ENCODE results near the gene LRFN5. TPM values are rescaled to one million over a fixed set of nuclear protein-coding genes. Genes with fewer than 3 reads are reported as not detected.
"Not testable (repeated sequence)": the region's sequence is repeated elsewhere in the genome, so short reads cannot be mapped to it uniquely, and the experiment has no call there.

Gene LRFN5
- total and polyA plus RNA-seq, 7 experiments from 2014 or later = not detected

DNA sequence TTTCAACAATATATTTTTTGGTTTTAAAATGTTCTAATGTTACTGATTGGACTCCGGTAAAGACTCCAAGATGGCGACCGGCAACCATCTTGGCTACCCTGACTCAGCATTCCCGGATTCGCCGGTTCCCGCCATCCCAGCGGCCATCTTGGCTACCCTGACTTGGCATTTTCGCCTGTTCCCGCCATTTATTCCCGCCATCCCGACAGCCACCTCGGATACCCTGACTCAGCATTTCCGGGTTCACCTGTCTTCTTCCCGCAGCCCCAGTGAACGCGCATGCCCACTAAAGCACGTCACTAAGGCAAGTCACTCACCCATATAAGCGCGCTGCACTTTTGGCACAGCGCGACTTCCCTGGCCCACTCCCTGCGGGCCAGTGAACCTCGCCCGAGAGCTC, 9.0 kb upstream of the LRFN5 start:
- intact Hi-C loops (cut with micrococcal nuclease) = no loop called here

DNA sequence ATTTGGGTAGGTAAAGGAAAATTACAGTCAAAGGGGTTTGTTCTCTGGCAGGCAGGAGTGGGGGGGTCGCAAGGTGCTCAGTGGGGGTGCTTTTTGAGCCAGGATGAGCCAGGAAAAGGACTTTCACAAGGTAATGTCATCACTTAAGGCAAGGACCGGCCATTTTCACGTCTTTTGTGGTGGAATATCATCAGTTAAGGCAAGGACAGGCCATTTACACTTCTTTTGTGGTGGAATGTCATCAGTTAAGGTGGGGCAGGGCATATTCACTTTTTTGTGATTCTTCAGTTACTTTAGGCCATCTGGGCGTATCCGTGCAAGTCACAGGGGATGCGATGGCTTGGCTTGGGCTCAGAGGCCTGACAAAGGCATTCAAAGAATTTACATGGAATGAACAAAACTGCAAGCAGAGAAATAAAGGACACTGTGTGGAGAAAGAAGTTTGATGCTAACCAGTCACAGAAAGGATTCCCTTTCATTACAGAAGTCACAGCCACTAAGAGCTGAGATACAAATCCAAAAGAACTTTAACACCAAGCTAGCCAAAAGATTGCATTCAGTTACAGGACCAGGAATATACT, 6.8 kb upstream of the LRFN5 start:
- H3K9me3 Mint-ChIP-seq; POLR2A ChIA-PET; H3K4me1 Mint-ChIP-seq; H3K36me3 Mint-ChIP-seq; H3K36me3 ChIP-seq (ENCODE audit: control insufficient read depth in 2 of 3, insufficient read depth in 3 of 3, low read length in 3 of 3); H3K27ac Mint-ChIP-seq; H3K4me1 ChIP-seq (ENCODE audit: control insufficient read depth in 2 of 2, insufficient read depth in 2 of 2, low read length in 2 of 2); DNase-seq; CTCF ChIA-PET; H3K27ac ChIP-seq (ENCODE audit: low read depth, low read length); H3K27me3 ChIP-seq (ENCODE audit: control insufficient read depth in 2 of 2, insufficient read depth in 2 of 2, low read length in 2 of 2); H3K4me3 ChIP-seq (ENCODE audit: low read length); ATAC-seq; H3K9me3 ChIP-seq (ENCODE audit: control insufficient read depth in 2 of 3, low read length in 3 of 3): not testable (repeated sequence)
- intact Hi-C loops (cut with micrococcal nuclease) = loop anchor here in 1 of 2 donors (10.0 kb wide), 1 partner anchor 1615 kb away; no protein-coding TSS in a partner anchor
- peak overlapping the region in 1 of 10 donors; percentile 17 for H3K4me3 Mint-ChIP-seq
- H3K27me3 Mint-ChIP-seq = peaks cover 17 to 22% (median 18%) of the 10 kb centered on the region in 5 donors

More for the DNA sequence above, 9.0 kb upstream of the LRFN5 start:
- H3K4me1 Mint-ChIP-seq = no peaks in the 10 kb centered on the region
- Histone ChIP-seq H3K36me3 (ENCODE audit: control insufficient read depth in 2 of 3, insufficient read depth in 3 of 3, low read length in 3 of 3) (no peaks in the 10 kb centered on the region), H3K4me1 (ENCODE audit: control insufficient read depth in 2 of 2, insufficient read depth in 2 of 2, low read length in 2 of 2) (no peaks in the 10 kb centered on the region), H3K27me3 (ENCODE audit: control insufficient read depth in 2 of 2, insufficient read depth in 2 of 2, low read length in 2 of 2) (no peaks in the 10 kb centered on the region), H3K9me3 (ENCODE audit: control insufficient read depth in 2 of 3, low read length in 3 of 3) (no peaks in the 10 kb centered on the region), H3K4me3 (ENCODE audit: low read length) (no peak overlapping the region), H3K27ac (ENCODE audit: low read depth, low read length) (no peak overlapping the region)
- H3K36me3 Mint-ChIP-seq = no peaks in the 10 kb centered on the region
- H3K9me3 Mint-ChIP-seq = no peaks in the 10 kb centered on the region
- H3K27me3 Mint-ChIP-seq = peaks cover 2 to 8% (median 4%) of the 10 kb centered on the region in 5 donors
- ChIA-PET POLR2A (no interaction called here), CTCF (no interaction called here)
- H3K27ac Mint-ChIP-seq = no peak overlapping the region
- ATAC-seq = no peak
- peak overlapping the region in 1 of 10 donors; percentile 25 for H3K4me3 Mint-ChIP-seq
- no peak for DNase-seq

DNA sequence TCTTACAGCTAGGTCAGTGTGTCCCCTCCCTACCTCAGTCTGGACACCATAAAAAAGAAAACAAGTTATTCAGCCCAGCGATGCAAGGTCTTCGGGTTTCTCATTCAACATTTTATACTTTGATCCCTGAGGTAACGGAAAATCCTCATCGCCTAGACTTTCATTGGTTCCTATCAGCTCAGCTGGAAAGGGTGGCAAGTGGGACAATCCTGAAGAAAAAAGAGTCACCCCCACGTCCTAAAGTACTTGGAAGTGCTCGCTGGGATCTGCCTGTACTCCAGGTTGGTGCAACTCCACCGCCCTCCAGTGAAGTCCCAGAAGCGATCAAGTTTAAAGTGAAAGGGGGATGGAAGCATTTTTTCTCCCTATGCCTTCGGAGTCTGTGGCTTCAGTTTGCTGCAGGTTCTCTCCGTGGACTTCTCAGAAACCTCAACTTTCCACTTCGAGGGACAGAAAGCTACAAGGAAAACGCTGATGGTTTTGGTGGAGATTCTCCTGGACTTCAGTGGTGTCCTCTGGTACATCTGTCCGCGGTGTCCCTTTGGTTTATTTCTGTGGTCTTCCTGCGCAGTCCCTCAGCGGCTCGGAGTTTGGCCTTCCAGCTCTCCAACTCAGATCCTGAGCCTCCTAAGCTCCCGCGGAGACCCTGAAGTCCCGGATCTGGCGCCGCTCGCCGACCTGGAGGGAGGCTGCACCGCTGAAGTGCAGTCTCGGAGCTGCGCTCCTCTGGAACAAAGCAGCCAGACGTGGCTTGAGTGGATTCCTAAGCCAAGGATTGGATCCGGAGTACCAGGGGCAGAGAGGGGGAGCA, 1.8 kb upstream of the LRFN5 start:
- Histone ChIP-seq H3K4me1 (ENCODE audit: control insufficient read depth in 2 of 2, insufficient read depth in 2 of 2, low read length in 2 of 2) (peaks cover 0 to 19% of the 10 kb centered on the region in 2 donors), H3K27me3 (ENCODE audit: control insufficient read depth in 2 of 2, insufficient read depth in 2 of 2, low read length in 2 of 2) (peaks cover 0 to 13% of the 10 kb centered on the region in 2 donors), H3K36me3 (ENCODE audit: control insufficient read depth in 2 of 3, insufficient read depth in 3 of 3, low read length in 3 of 3) (no peaks in the 10 kb centered on the region), H3K9me3 (ENCODE audit: control insufficient read depth in 2 of 3, low read length in 3 of 3) (no peaks in the 10 kb centered on the region), H3K4me3 (ENCODE audit: low read length) (no peak overlapping the region), H3K27ac (ENCODE audit: low read depth, low read length) (no peak overlapping the region)
- Mint-ChIP-seq H3K9me3 (peaks cover 0 to 3% (median 0%) of the 10 kb centered on the region in 11 donors), H3K36me3 (peaks cover 0 to under 1% (median 0%) of the 10 kb centered on the region in 5 donors), H3K4me3 (peak overlapping the region in 6 of 10 donors; percentile 5 to 77 (median 68)), H3K27me3 (peaks cover 60 to 69% (median 64%) of the 10 kb centered on the region in 5 donors), H3K27ac (no peak overlapping the region), H3K4me1 (peaks cover 10 to 50% (median 39%) of the 10 kb centered on the region in 7 donors)
- ATAC-seq (no peak), DNase-seq (no peak)
- ChIA-PET POLR2A (no interaction called here), CTCF (no interaction called here)
- intact Hi-C loops (cut with micrococcal nuclease) = loop anchor here in 1 of 2 donors (10.0 kb wide), 1 partner anchor 1620 kb away; no protein-coding TSS in a partner anchor

DNA sequence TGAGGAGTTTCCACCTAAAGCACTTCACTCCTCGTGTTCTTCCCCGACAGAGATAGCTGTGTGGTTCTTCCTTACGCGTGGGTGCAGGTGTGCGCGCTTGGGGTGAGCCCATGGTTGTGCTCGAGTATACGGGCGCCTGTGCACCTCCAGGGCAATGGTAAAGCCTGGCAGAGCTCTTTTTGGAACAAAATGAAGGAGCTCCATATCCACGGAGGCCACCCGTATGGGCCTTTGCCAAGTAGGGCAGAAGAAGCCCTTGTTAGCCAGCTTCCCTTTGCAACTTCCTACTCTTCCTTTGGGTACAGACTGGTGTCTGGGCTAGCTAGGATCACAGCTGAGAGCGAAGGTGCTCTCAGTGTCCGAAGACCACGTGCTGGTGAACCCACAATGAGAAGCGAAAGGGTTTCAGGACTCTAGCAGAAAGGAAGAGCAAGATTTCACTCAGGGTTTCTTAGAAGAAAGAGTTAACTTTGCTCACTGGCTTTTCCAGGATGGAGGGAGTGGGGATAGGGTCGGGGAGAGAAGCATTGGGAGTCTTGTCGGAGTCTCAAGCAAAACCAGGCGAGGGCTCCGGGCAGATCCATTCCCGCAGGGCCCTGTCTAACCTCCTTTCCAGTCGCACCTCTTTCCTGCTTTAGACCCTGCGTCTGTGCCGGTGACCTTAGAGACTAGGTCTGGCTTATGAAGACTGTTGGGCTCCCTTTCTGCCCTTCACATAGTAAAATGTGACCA, 960 bp upstream of the LRFN5 start:
- intact Hi-C loops (cut with micrococcal nuclease) = loop anchor here in 1 of 2 donors (10.0 kb wide), 1 partner anchor 1621 kb away; no protein-coding TSS in a partner anchor
- ChIA-PET CTCF (no interaction called here), POLR2A (no interaction called here)
- Mint-ChIP-seq H3K36me3 (peaks cover 0 to 5% (median 0%) of the 10 kb centered on the region in 5 donors), H3K27me3 (peaks cover 65 to 77% (median 69%) of the 10 kb centered on the region in 5 donors), H3K4me1 (peaks cover 10 to 50% (median 39%) of the 10 kb centered on the region in 7 donors), H3K27ac (peak overlapping the region in 1 of 9 donors; percentile 74), H3K9me3 (peaks cover 0 to 3% (median 0%) of the 10 kb centered on the region in 11 donors), H3K4me3 (peak overlapping the region; percentile 43 to 82 (median 70))
- H3K9me3 ChIP-seq (ENCODE audit: control insufficient read depth in 2 of 3, low read length in 3 of 3) = no peaks in the 10 kb centered on the region
- no peak for DNase-seq
- ATAC-seq = no peak
- H3K36me3 ChIP-seq (ENCODE audit: control insufficient read depth in 2 of 3, insufficient read depth in 3 of 3, low read length in 3 of 3) = no peaks in the 10 kb centered on the region
- H3K27me3 ChIP-seq (ENCODE audit: control insufficient read depth in 2 of 2, insufficient read depth in 2 of 2, low read length in 2 of 2) = peaks cover 0 to 13% of the 10 kb centered on the region in 2 donors
- H3K4me3 ChIP-seq (ENCODE audit: low read length) = no peak overlapping the region
- peaks cover 0 to 19% of the 10 kb centered on the region in 2 donors for H3K4me1 ChIP-seq (ENCODE audit: control insufficient read depth in 2 of 2, insufficient read depth in 2 of 2, low read length in 2 of 2)
- H3K27ac ChIP-seq (ENCODE audit: low read depth, low read length) = no peak overlapping the region

DNA sequence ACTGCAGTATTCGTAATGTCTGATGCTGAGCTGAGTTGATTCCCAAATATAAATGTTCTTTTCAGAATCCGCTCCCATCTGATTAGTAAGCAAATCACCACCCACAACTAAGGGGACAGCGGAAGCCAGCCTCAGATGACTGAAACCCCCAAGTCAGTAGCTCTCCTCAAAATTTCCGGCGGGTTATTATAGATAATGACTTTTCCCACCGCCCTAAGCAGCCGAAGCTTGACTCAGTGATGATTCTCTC, 469 bp upstream of the LRFN5 start:
- ChIA-PET POLR2A (no interaction called here), CTCF (no interaction called here)
- intact Hi-C loops (cut with micrococcal nuclease) = loop anchor here in 1 of 2 donors (10.0 kb wide), 1 partner anchor 1621 kb away; no protein-coding TSS in a partner anchor
- Histone ChIP-seq H3K27me3 (ENCODE audit: control insufficient read depth in 2 of 2, insufficient read depth in 2 of 2, low read length in 2 of 2) (peaks cover 0 to 13% of the 10 kb centered on the region in 2 donors), H3K4me3 (ENCODE audit: low read length) (no peak overlapping the region), H3K36me3 (ENCODE audit: control insufficient read depth in 2 of 3, insufficient read depth in 3 of 3, low read length in 3 of 3) (no peaks in the 10 kb centered on the region), H3K4me1 (ENCODE audit: control insufficient read depth in 2 of 2, insufficient read depth in 2 of 2, low read length in 2 of 2) (peaks cover 0 to 19% of the 10 kb centered on the region in 2 donors), H3K27ac (ENCODE audit: low read depth, low read length) (no peak overlapping the region), H3K9me3 (ENCODE audit: control insufficient read depth in 2 of 3, low read length in 3 of 3) (no peaks in the 10 kb centered on the region)
- no peak for DNase-seq
- peaks cover 69 to 81% (median 73%) of the 10 kb centered on the region in 5 donors for H3K27me3 Mint-ChIP-seq
- peak overlapping the region; percentile 43 to 82 (median 70) for H3K4me3 Mint-ChIP-seq
- H3K9me3 Mint-ChIP-seq = peaks cover 0 to 4% (median 0%) of the 10 kb centered on the region in 11 donors
- H3K36me3 Mint-ChIP-seq = peaks cover 0 to 5% (median 0%) of the 10 kb centered on the region in 5 donors
- H3K4me1 Mint-ChIP-seq = peaks cover 10 to 50% (median 39%) of the 10 kb centered on the region in 7 donors
- H3K27ac Mint-ChIP-seq = no peak overlapping the region
- no peak for ATAC-seq

DNA sequence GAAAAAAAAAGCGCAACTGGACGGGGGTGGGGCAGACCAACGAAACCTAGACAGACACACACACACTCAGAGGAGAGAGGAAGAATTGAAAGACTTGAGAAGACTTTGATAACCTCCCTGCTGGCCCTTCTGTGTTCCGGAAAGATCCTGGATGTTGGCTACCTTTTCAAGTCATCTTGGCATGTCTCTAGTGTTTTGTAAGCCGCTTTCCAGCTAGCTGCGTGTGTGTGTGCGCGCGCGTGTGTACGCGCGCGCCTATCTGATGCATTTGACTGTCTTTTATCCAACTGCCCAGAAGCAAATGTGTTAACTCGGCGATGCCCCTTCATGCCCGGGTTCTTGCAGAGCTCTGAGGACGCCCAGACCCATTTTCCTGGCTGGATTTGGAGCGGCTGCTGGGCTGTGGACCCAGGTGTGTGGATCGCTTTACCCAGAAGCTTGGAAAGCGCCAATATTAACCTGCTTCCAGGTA, 664 bp downstream of the LRFN5 start:
- peaks cover 0 to 4% (median 0%) of the 10 kb centered on the region in 11 donors for H3K9me3 Mint-ChIP-seq
- Histone ChIP-seq H3K36me3 (ENCODE audit: control insufficient read depth in 2 of 3, insufficient read depth in 3 of 3, low read length in 3 of 3) (no peaks in the 10 kb centered on the region), H3K4me3 (ENCODE audit: low read length) (peak overlapping the region; percentile 17), H3K4me1 (ENCODE audit: control insufficient read depth in 2 of 2, insufficient read depth in 2 of 2, low read length in 2 of 2) (peaks cover 0 to 19% of the 10 kb centered on the region in 2 donors), H3K9me3 (ENCODE audit: control insufficient read depth in 2 of 3, low read length in 3 of 3) (no peaks in the 10 kb centered on the region), H3K27ac (ENCODE audit: low read depth, low read length) (no peak overlapping the region), H3K27me3 (ENCODE audit: control insufficient read depth in 2 of 2, insufficient read depth in 2 of 2, low read length in 2 of 2) (peaks cover 0 to 13% of the 10 kb centered on the region in 2 donors)
- no peak for DNase-seq
- no peak overlapping the region for H3K27ac Mint-ChIP-seq
- peaks cover 10 to 50% (median 39%) of the 10 kb centered on the region in 7 donors for H3K4me1 Mint-ChIP-seq
- H3K36me3 Mint-ChIP-seq = peaks cover 0 to 5% (median 0%) of the 10 kb centered on the region in 5 donors
- peak overlapping the region; percentile 48 to 81 (median 73) for H3K4me3 Mint-ChIP-seq
- CTCF ChIA-PET = no interaction called here
- intact Hi-C loops (cut with micrococcal nuclease) = loop anchor here in 1 of 2 donors (10.0 kb wide), 1 partner anchor 1623 kb away; no protein-coding TSS in a partner anchor
- no peak for ATAC-seq
- POLR2A ChIA-PET = no interaction called here
- peaks cover 78 to 90% (median 78%) of the 10 kb centered on the region in 5 donors for H3K27me3 Mint-ChIP-seq

All from naive thymus-derived CD4-positive, alpha-beta T cell (primary cell).